Right ventricle myocardium superior (tissue), 1 donor: ENCODE measurements around the gene LARP1B. TPM values are rescaled to one million over a fixed set of nuclear protein-coding genes. Genes with fewer than 3 reads are reported as not detected.
"Not testable (repeated sequence)": the region's sequence is repeated elsewhere in the genome, so short reads cannot be mapped to it uniquely, and the experiment has no call there.

Experiments
- ATAC-seq: fragments of 200-7000 bp; cut with Tn5 transposase; one replicate; pipeline ENCODE4 v1.9.1; 2020; ENCODE audit warnings: mild to moderate bottlenecking; ENCODE audit not compliant: poor library complexity
- DNase-seq: peaks from one replicate; pipeline ENCODE4 v3.0.0-alpha.2; 2020
- intact Hi-C: fragments of 100-400 bp; cut with DNase I; formaldehyde crosslinking; loops from one replicate; pipeline ENCODE4 v1.11.2; 2022
- total RNA-seq: library from RNA; stranded (reverse); fragmentation: NEBNext Ultra II Directional; extraction: Animal tissue kit (Norgen Biotek cat#: 25700); gene quantifications from one replicate; pipeline ENCODE4 v1.2.1, GENCODE V29; 2021
- donor health status: DM: no; HTN: yes; CAD: no; lungs with severe emphysema.

Gene LARP1B
- total RNA-seq, 1 donor from 2014 or later = 15.1 TPM

- no peak for DNase-seq
- intact Hi-C loops = no loop called here
- no peak for ATAC-seq
These were observed 194.8 kb downstream of the LARP1B start for GRCh38 chr4:128255906-128256305.

- intact Hi-C loops = no loop called here
- no peak for ATAC-seq
- no peak for DNase-seq
These were observed 195.4 kb downstream of the LARP1B start for GRCh38 chr4:128256539-128256938.

GRCh38 chr4:128258166-128258565 is 197.1 kb downstream of the LARP1B start:
- intact Hi-C loops, DNase-seq, ATAC-seq: not testable (repeated sequence)

- intact Hi-C loops, DNase-seq, ATAC-seq: not testable (repeated sequence)
These were observed 198.8 kb downstream of the LARP1B start for GRCh38 chr4:128259889-128260288.

Other genes with a start within 250 kb of the LARP1B start
- 0.54 TPM for gene PLK4, start 180.4 kb upstream of the LARP1B start, total RNA-seq
- gene MFSD8, start 96.1 kb upstream of the LARP1B start, total RNA-seq = 9.4 TPM
- gene ABHD18, start 95.9 kb upstream of the LARP1B start, total RNA-seq = 10.0 TPM
- 58.4 TPM for gene PGRMC2, start 226.5 kb downstream of the LARP1B start, total RNA-seq